HepG2 (cell line): ENCODE data around the gene VPS13D. TPM values are rescaled to one million over a fixed set of nuclear protein-coding genes. Genes with fewer than 3 reads are reported as not detected.

Source experiments
- ATAC-seq: fragments of 200-7000 bp; cut with Tn5 transposase; 3 replicates; pipeline ENCODE4 v1.9.1; 2020; ENCODE audit warnings: mild to moderate bottlenecking, moderate library complexity
- BruUV-seq: library from RNA; stranded (reverse); fragments of 400-500 nt; replicated peaks from 2 replicates; lab custom pipeline; 2021; lab: Mats Ljungman, UMichigan
- CTCF ChIA-PET: fragments of 300-600 bp; formaldehyde crosslinking; extraction: SDS; loops from one replicate; lab custom pipeline; 2021; ENCODE audit warnings: low total read pairs, inconsistent platforms, low intra/inter-chr PET ratio; lab: Yijun Ruan, JAX
- POLR2A ChIA-PET: fragments of 350-600 bp; sonication (Branson Sonifier 250); formaldehyde crosslinking; loops from one replicate; lab custom pipeline; 2020; ENCODE audit warnings: antibody characterized with exemption, inconsistent platforms; lab: Yijun Ruan, JAX
- DNase-seq: peaks from one replicate; pipeline ENCODE4 v3.0.0-alpha.2; 2015; ENCODE audit warnings: low spot score
- FAIRE-seq: peaks from 3 replicates; lab custom pipeline; 2011; peaks lifted over from hg19 to GRCh38; lab: Jason Lieb, UNC
- H2AFZ ChIP-seq: one replicate; pipeline ENCODE4 v1.6.1; 2011; ENCODE audit warnings: low read length, inconsistent platforms
- H3K27ac ChIP-seq: fragments of 300-600 bp; 3 replicates; pipeline ENCODE4 v1.8.0; 2011; ENCODE audit warnings: mixed run types, mild to moderate bottlenecking, mixed read lengths, low read length, inconsistent platforms; ENCODE audit not compliant: insufficient read depth; ENCODE audit errors: extremely low read length
- H3K27me3 ChIP-seq, 2 experiments: fragments of 200-600 bp in 1 of 2; 2 replicates in 1 of 2; 3 replicates in 1 of 2; pipeline versions ENCODE4 v1.6.0 to v1.8.0; 2011; ENCODE audit warnings: low read length in 2 of 2, mild to moderate bottlenecking in 2 of 2, moderate library complexity in 2 of 2, inconsistent platforms in 1 of 2; ENCODE audit not compliant: insufficient read depth in 2 of 2, control insufficient read depth in 1 of 2
- H3K36me3 ChIP-seq, 2 experiments: fragments of 200-600 bp in 1 of 2; replicated peaks in 1 of 2; 2 replicates in 1 of 2; 3 replicates in 1 of 2; pipeline versions ENCODE4 v1.5.1 to v1.8.0; 2011; ENCODE audit warnings: low read length in 2 of 2, inconsistent platforms in 1 of 2; ENCODE audit not compliant: insufficient read depth in 2 of 2, control insufficient read depth in 1 of 2
- H3K4me1 ChIP-seq: 2 replicates; pipeline ENCODE4 v1.5.1; 2012; ENCODE audit warnings: low read length, inconsistent platforms; ENCODE audit not compliant: insufficient read depth
- H3K4me2 ChIP-seq: 2 replicates; pipeline ENCODE4 v1.6.0; 2011; ENCODE audit warnings: low read depth, low read length, inconsistent platforms
- H3K4me3 ChIP-seq, 3 experiments: fragments of 200-600 bp in 1 of 3; sonication (generic), shearing (Covaris generic) in 1 of 3; replicated peaks in 1 of 3; 2 replicates each; pipeline ENCODE4 v1.5.1; 2011 to 2016; ENCODE audit warnings: low read length in 3 of 3, inconsistent platforms in 2 of 3, low read depth in 2 of 3, mild to moderate bottlenecking in 2 of 3, control low read depth in 1 of 3, mixed read lengths in 1 of 3; ENCODE audit not compliant: insufficient read depth in 1 of 3
- H3K79me2 ChIP-seq: one replicate; pipeline ENCODE4 v1.6.1; 2011; ENCODE audit warnings: low read length, inconsistent platforms; ENCODE audit not compliant: insufficient read depth
- H3K9ac ChIP-seq: 2 replicates; pipeline ENCODE4 v1.6.0; 2011; ENCODE audit warnings: mild to moderate bottlenecking, low read depth, low read length, inconsistent platforms; ENCODE audit not compliant: insufficient read depth
- H3K9me3 ChIP-seq: 2 replicates; pipeline ENCODE4 v1.5.1; 2012; ENCODE audit warnings: mild to moderate bottlenecking, low read length
- H4K20me1 ChIP-seq: 2 replicates; pipeline ENCODE4 v1.6.0; 2011; ENCODE audit warnings: inconsistent platforms, mild to moderate bottlenecking, low read length, moderate library complexity; ENCODE audit not compliant: insufficient read depth
- EP300 ChIP-seq, 3 experiments: sonication (generic) in 1 of 3; formaldehyde crosslinking in 1 of 3; IDR thresholded peaks; 2 replicates each; pipeline versions ENCODE4 v1.5.1 to v1.6.1; 2011 to 2020; ENCODE audit warnings: low read depth in 2 of 3, low read length in 2 of 3, borderline replicate concordance in 1 of 3, improper control_type of control experiment in 1 of 3, mild to moderate bottlenecking in 1 of 3, missing genetic modification reagents in 1 of 3, moderate library complexity in 1 of 3
- NAIF1 ChIP-seq: sonication (generic); formaldehyde crosslinking; IDR thresholded peaks from 2 replicates; pipeline ENCODE4 v1.5.0; 2020; ENCODE audit warnings: mild to moderate bottlenecking, missing genetic modification reagents, borderline replicate concordance
- NFKBIZ ChIP-seq: IDR thresholded peaks from 2 replicates; pipeline ENCODE4 v1.6.1; 2018; ENCODE audit warnings: missing genetic modification reagents, missing compliant biosample characterization
- NR0B2 ChIP-seq: sonication (generic); formaldehyde crosslinking; IDR thresholded peaks from 2 replicates; pipeline ENCODE4 v1.4.0; 2020; ENCODE audit warnings: mild to moderate bottlenecking, missing genetic modification reagents
- NR2F2 ChIP-seq: IDR thresholded peaks from 2 replicates; pipeline ENCODE4 v1.6.1; 2012; ENCODE audit warnings: low read depth, inconsistent platforms, borderline replicate concordance
- NRL ChIP-seq: sonication (generic); formaldehyde crosslinking; IDR thresholded peaks from 2 replicates; pipeline ENCODE4 v1.5.0; 2020; ENCODE audit warnings: missing genetic modification reagents, mild to moderate bottlenecking, moderate library complexity, borderline replicate concordance
- REL ChIP-seq: sonication (generic); formaldehyde crosslinking; conservative IDR thresholded peaks from 2 replicates; pipeline ENCODE4 v1.8.0; 2022; ENCODE audit warnings: mild to moderate bottlenecking, missing genetic modification reagents, moderate library complexity
- SMARCE1 ChIP-seq: fragments of 450-650 bp; IDR thresholded peaks from 2 replicates; pipeline ENCODE4 v1.6.1; 2017; ENCODE audit warnings: borderline replicate concordance
- ZNF160 ChIP-seq: sonication (generic); formaldehyde crosslinking; IDR thresholded peaks from 2 replicates; pipeline ENCODE4 v1.8.0; 2022; ENCODE audit warnings: mild to moderate bottlenecking, inconsistent platforms, missing genetic modification reagents
- ZNF576 ChIP-seq: sonication (generic); formaldehyde crosslinking; IDR thresholded peaks from 2 replicates; pipeline ENCODE4 v1.4.0; 2020; ENCODE audit warnings: mild to moderate bottlenecking, missing genetic modification reagents
- WGBS: methylation state at CpG from one replicate; pipeline ENCODE4 v1.1.6; 2017; ENCODE audit warnings: low lambda C conversion rate; 5-methylcytosine and 5-hydroxymethylcytosine counted together
- in situ Hi-C: cut with HindIII; loops from 2 replicates; pipeline ENCODE4 v1.10.0; 2017; ENCODE audit warnings: low pct_unique_long_range_greater_than_20kb; ENCODE audit not compliant: extremely low pct_ligation_motif_present
- intact Hi-C: fragments of 100-400 bp; cut with micrococcal nuclease; formaldehyde crosslinking; loops from one replicate; pipeline ENCODE4 v1.10.0; 2022; ENCODE audit not compliant: unreplicated experiment
- polyA plus RNA-seq, 8 experiments: library from polyadenylated mRNA; depleted of rRNA in 3 of 8; stranded (reverse) in 7 of 8; unstranded in 1 of 8; fragments of >200 nt; fragmentation: Illumina TruSeq in 4 of 8; extraction: Trizol in 4 of 8; gene quantifications; 2 replicates each; pipeline versions ENCODE4 v1.2.1 to v1.2.3, GENCODE V29; 2011 to 2016; ENCODE audit warnings: low read depth in 4 of 8, missing spikeins in 1 of 8, mixed read lengths in 1 of 8; ENCODE audit not compliant: insufficient read depth in 1 of 8
- total RNA-seq, 5 experiments: library from RNA; depleted of rRNA; stranded (reverse); fragments of >200 nt; fragmentation: Illumina TruSeq; extraction: Trizol; gene quantifications; 2 replicates each; pipeline ENCODE4 v1.2.3, GENCODE V29; 2016; ENCODE audit warnings: low read depth in 1 of 5
- TF ChIP-seq, protein P1 (sequence below): sonication (generic); formaldehyde crosslinking; IDR thresholded peaks from 2 replicates; pipeline ENCODE4 v1.9.0; 2022; ENCODE audit warnings: low read depth, missing genetic modification reagents
- TF ChIP-seq, protein P2 (sequence below): sonication (generic); formaldehyde crosslinking; IDR thresholded peaks from 2 replicates; pipeline ENCODE4 v1.4.0; 2020; ENCODE audit warnings: missing genetic modification reagents

The VPS13D gene
- total and polyA plus RNA-seq, 2 of the 13 experiments (the other 11 are each of a cell fraction or from before 2014, with no cell fraction given): 8.6 to 13.9 TPM

- TF ChIP-seq REL: no peak
- no peak for TF ChIP-seq ZNF576 (CRISPR knock-in tag)
- TF ChIP-seq NAIF1 (CRISPR knock-in tag): no peak
- TF ChIP-seq, all 625 proteins: peak for 0
These were observed 230.3 kb downstream of the VPS13D start (continued) for GRCh38 chr1:12460121-12460520.

DNA sequence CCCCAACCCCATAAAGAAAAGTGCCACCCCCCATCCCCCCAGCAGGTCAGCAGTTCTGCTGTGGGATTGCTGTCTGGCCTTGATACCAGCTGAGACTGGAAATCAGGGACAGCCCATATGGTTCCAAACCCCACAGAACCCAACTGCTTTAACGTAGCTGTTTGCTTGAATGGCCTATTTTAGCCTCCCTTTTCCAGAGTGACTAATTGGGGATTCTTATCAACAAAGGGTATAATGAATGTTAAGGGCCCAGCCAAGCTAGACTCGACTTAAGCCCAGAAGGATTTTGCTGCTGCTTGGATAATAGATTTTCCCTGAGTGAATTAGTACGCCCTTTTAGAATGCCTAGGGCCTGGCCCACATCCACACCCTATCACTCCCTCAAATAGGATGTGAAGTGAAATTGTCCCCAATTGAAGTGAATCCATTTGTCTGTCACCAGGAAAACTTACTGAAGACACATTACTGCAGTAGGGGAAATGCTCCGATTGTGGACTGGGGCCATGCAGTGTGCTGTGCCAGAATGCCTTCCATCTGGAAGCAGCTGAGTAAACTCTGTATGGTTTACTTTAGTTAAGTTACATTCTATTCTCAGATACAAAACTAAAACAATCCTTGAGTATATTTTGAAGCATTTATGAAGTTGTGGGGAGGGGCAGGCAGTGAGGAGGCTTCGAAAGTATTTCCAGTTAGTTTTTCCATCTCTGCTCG lies 231.2 kb downstream of the VPS13D start:
- Histone ChIP-seq H3K4me1 (peaks cover 20% of the 10 kb centered on the region), H3K4me2 (no peak overlapping the region), H3K79me2 (no peaks in the 10 kb centered on the region), H3K27me3 (no peaks in the 10 kb centered on the region), H3K27ac (no peak overlapping the region), H3K4me3 (no peak overlapping the region), H2AFZ (no peak overlapping the region), H3K36me3 (peaks cover 13 to 28% of the 10 kb centered on the region in 2 experiments; a peak in 4 of 5 replicates), H3K9me3 (no peaks in the 10 kb centered on the region), H4K20me1 (no peaks in the 10 kb centered on the region), H3K9ac (no peak overlapping the region)
- TF ChIP-seq ZNF160 (CRISPR knock-in tag): no peak
- TF ChIP-seq, protein P1, sequence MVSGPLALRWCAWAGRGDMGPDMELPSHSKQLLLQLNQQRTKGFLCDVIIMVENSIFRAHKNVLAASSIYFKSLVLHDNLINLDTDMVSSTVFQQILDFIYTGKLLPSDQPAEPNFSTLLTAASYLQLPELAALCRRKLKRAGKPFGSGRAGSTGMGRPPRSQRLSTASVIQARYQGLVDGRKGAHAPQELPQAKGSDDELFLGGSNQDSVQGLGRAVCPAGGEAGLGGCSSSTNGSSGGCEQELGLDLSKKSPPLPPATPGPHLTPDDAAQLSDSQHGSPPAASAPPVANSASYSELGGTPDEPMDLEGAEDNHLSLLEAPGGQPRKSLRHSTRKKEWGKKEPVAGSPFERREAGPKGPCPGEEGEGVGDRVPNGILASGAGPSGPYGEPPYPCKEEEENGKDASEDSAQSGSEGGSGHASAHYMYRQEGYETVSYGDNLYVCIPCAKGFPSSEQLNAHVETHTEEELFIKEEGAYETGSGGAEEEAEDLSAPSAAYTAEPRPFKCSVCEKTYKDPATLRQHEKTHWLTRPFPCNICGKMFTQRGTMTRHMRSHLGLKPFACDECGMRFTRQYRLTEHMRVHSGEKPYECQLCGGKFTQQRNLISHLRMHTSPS (CRISPR knock-in tag): no peak
- no peak for TF ChIP-seq NR2F2
- TF ChIP-seq NR0B2 (CRISPR knock-in tag): no peak
- no peak for TF ChIP-seq SMARCE1
- TF ChIP-seq NRL: no peak
- no peak for TF ChIP-seq NFKBIZ (CRISPR knock-in tag)
- TF ChIP-seq, protein P2, sequence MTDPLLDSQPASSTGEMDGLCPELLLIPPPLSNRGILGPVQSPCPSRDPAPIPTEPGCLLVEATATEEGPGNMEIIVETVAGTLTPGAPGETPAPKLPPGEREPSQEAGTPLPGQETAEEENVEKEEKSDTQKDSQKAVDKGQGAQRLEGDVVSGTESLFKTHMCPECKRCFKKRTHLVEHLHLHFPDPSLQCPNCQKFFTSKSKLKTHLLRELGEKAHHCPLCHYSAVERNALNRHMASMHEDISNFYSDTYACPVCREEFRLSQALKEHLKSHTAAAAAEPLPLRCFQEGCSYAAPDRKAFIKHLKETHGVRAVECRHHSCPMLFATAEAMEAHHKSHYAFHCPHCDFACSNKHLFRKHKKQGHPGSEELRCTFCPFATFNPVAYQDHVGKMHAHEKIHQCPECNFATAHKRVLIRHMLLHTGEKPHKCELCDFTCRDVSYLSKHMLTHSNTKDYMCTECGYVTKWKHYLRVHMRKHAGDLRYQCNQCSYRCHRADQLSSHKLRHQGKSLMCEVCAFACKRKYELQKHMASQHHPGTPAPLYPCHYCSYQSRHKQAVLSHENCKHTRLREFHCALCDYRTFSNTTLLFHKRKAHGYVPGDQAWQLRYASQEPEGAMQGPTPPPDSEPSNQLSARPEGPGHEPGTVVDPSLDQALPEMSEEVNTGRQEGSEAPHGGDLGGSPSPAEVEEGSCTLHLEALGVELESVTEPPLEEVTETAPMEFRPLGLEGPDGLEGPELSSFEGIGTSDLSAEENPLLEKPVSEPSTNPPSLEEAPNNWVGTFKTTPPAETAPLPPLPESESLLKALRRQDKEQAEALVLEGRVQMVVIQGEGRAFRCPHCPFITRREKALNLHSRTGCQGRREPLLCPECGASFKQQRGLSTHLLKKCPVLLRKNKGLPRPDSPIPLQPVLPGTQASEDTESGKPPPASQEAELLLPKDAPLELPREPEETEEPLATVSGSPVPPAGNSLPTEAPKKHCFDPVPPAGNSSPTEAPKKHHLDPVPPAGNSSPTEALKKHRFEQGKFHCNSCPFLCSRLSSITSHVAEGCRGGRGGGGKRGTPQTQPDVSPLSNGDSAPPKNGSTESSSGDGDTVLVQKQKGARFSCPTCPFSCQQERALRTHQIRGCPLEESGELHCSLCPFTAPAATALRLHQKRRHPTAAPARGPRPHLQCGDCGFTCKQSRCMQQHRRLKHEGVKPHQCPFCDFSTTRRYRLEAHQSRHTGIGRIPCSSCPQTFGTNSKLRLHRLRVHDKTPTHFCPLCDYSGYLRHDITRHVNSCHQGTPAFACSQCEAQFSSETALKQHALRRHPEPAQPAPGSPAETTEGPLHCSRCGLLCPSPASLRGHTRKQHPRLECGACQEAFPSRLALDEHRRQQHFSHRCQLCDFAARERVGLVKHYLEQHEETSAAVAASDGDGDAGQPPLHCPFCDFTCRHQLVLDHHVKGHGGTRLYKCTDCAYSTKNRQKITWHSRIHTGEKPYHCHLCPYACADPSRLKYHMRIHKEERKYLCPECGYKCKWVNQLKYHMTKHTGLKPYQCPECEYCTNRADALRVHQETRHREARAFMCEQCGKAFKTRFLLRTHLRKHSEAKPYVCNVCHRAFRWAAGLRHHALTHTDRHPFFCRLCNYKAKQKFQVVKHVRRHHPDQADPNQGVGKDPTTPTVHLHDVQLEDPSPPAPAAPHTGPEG (CRISPR knock-in tag): no peak
- no peak for TF ChIP-seq EP300 (IDR thresholded peaks at IDR 0.05; ENCODE audit: low read depth in 2 of 2, low read length in 2 of 2)
- TF ChIP-seq EP300 (CRISPR knock-in tag; IDR thresholded peaks at IDR 0.05; ENCODE audit: borderline replicate concordance): no peak
- WGBS: 97% methylated on average over 6 of the region's 6 CpGs
- POLR2A ChIA-PET: no interaction called here
- no TSS peak for BruUV-seq
- FAIRE-seq: no peak
- ATAC-seq: no peak
- CTCF ChIA-PET: no interaction called here
- in situ Hi-C loops (no loop called here), intact Hi-C loops (no loop called here)
- no peak for DNase-seq
